Measurements from ENCODE around the gene CCDC178.

Gene CCDC178

GRCh38 chr18:33034212-33034611, 406.3 kb downstream of the CCDC178 start:
- H3K4me3 ChIP-seq (ENCODE audit: low read depth, low read length, poor library complexity, severe bottlenecking), result no peak overlapping the region

GRCh38 chr18:33022370-33022769, 418.2 kb downstream of the CCDC178 start:
- Histone ChIP-seq H3K36me3 (ENCODE audit: insufficient read depth, low read length) (no peaks in the 10 kb centered on the region), H3K4me3 (ENCODE audit: low read depth, low read length, poor library complexity, severe bottlenecking) (no peak overlapping the region), H2AFZ (ENCODE audit: low read length) (no peak overlapping the region), H3K79me2 (ENCODE audit: insufficient read depth, low read length) (no peaks in the 10 kb centered on the region), H3F3A (ENCODE audit: insufficient read depth, low read length) (no peaks in the 10 kb centered on the region), H3K9me3 (ENCODE audit: low read length) (no peaks in the 10 kb centered on the region), H3K4me2 (ENCODE audit: low read length) (no peak overlapping the region), H3K9ac (ENCODE audit: low read length) (no peak overlapping the region), H3K9me2 (ENCODE audit: low read depth, low read length) (no peaks in the 10 kb centered on the region), H3K27me3 (ENCODE audit: insufficient read depth, low read length) (no peaks in the 10 kb centered on the region), H3K27ac (ENCODE audit: low read depth, low read length, poor library complexity, severe bottlenecking) (no peak overlapping the region), H3K4me1 (ENCODE audit: insufficient read depth, low read length, severe bottlenecking) (no peaks in the 10 kb centered on the region), H4K20me1 (ENCODE audit: insufficient read depth, low read length) (no peaks in the 10 kb centered on the region)
- no peak for TF ChIP-seq EZH2 (IDR thresholded peaks at IDR 0.05; ENCODE audit: borderline replicate concordance, low read length)
- TF ChIP-seq, protein P1, sequence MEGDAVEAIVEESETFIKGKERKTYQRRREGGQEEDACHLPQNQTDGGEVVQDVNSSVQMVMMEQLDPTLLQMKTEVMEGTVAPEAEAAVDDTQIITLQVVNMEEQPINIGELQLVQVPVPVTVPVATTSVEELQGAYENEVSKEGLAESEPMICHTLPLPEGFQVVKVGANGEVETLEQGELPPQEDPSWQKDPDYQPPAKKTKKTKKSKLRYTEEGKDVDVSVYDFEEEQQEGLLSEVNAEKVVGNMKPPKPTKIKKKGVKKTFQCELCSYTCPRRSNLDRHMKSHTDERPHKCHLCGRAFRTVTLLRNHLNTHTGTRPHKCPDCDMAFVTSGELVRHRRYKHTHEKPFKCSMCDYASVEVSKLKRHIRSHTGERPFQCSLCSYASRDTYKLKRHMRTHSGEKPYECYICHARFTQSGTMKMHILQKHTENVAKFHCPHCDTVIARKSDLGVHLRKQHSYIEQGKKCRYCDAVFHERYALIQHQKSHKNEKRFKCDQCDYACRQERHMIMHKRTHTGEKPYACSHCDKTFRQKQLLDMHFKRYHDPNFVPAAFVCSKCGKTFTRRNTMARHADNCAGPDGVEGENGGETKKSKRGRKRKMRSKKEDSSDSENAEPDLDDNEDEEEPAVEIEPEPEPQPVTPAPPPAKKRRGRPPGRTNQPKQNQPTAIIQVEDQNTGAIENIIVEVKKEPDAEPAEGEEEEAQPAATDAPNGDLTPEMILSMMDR (IDR thresholded peaks at IDR 0.05; ENCODE audit: low read length), result peak; percentile 23; the same call in 1 of the 2 replicates

More at GRCh38 chr18:33034212-33034611, 406.3 kb downstream of the CCDC178 start:
- Histone ChIP-seq H2AFZ (ENCODE audit: low read length) (no peak overlapping the region), H3K27me3 (ENCODE audit: insufficient read depth, low read length) (no peaks in the 10 kb centered on the region), H3K36me3 (ENCODE audit: insufficient read depth, low read length) (no peaks in the 10 kb centered on the region), H4K20me1 (ENCODE audit: insufficient read depth, low read length) (no peaks in the 10 kb centered on the region), H3K27ac (ENCODE audit: low read depth, low read length, poor library complexity, severe bottlenecking) (no peak overlapping the region), H3K9me3 (ENCODE audit: low read length) (no peaks in the 10 kb centered on the region), H3K9ac (ENCODE audit: low read length) (no peak overlapping the region), H3K4me1 (ENCODE audit: insufficient read depth, low read length, severe bottlenecking) (no peaks in the 10 kb centered on the region), H3K4me2 (ENCODE audit: low read length) (no peak overlapping the region), H3K79me2 (ENCODE audit: insufficient read depth, low read length) (no peaks in the 10 kb centered on the region), H3F3A (ENCODE audit: insufficient read depth, low read length) (no peaks in the 10 kb centered on the region), H3K9me2 (ENCODE audit: low read depth, low read length) (no peaks in the 10 kb centered on the region)
- TF ChIP-seq EZH2 (IDR thresholded peaks at IDR 0.05; ENCODE audit: borderline replicate concordance, low read length), result no peak
- TF ChIP-seq, protein P1 (IDR thresholded peaks at IDR 0.05; ENCODE audit: low read length), result no peak

DNA sequence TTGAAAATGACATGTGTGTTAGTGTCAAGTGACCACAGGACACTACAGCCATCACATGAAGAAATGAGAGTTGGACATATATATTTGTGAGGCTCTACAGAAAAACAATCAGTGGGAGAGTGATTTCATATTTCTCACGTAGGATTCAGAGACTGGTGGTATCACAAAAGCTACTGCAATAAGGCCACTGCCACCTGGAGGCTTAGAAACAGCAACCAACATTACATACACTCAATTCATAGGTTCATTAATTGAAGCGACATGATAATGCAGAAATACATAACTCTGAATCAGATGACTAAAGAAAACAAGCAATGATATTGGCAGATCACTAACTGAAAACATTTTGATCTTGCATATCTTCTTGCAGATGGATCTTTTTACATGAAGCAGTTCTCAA, 419.6 kb downstream of the CCDC178 start:
- Histone ChIP-seq H3K27me3 (ENCODE audit: insufficient read depth, low read length) (no peaks in the 10 kb centered on the region), H3K36me3 (ENCODE audit: insufficient read depth, low read length) (no peaks in the 10 kb centered on the region), H3K4me1 (ENCODE audit: insufficient read depth, low read length, severe bottlenecking) (no peaks in the 10 kb centered on the region), H3K4me3 (ENCODE audit: low read depth, low read length, poor library complexity, severe bottlenecking) (no peak overlapping the region), H2AFZ (ENCODE audit: low read length) (no peak overlapping the region), H3K9me3 (ENCODE audit: low read length) (no peaks in the 10 kb centered on the region), H3K9ac (ENCODE audit: low read length) (no peak overlapping the region), H3F3A (ENCODE audit: insufficient read depth, low read length) (no peaks in the 10 kb centered on the region), H4K20me1 (ENCODE audit: insufficient read depth, low read length) (no peaks in the 10 kb centered on the region), H3K4me2 (ENCODE audit: low read length) (no peak overlapping the region), H3K79me2 (ENCODE audit: insufficient read depth, low read length) (no peaks in the 10 kb centered on the region), H3K27ac (ENCODE audit: low read depth, low read length, poor library complexity, severe bottlenecking) (no peak overlapping the region), H3K9me2 (ENCODE audit: low read depth, low read length) (no peaks in the 10 kb centered on the region)
- no peak for TF ChIP-seq EZH2 (IDR thresholded peaks at IDR 0.05; ENCODE audit: borderline replicate concordance, low read length)
- TF ChIP-seq, protein P1 (IDR thresholded peaks at IDR 0.05; ENCODE audit: low read length), result peak; percentile 12; the same call in 1 of the 2 replicates
